GM12864 (cell line): ENCODE measurements around the gene SSX2IP.
A peak's percentile ranks its signal among the peaks of the same experiment; 100 is the strongest.
"Not testable (repeated sequence)": the region's sequence is repeated elsewhere in the genome, so short reads cannot be mapped to it uniquely, and the experiment has no call there.

ENCODE experiments used
- DNase-seq: peaks from one replicate; pipeline ENCODE4 v3.0.0-alpha.2; 2011; ENCODE audit warnings: low read depth
- H3K4me3 ChIP-seq: 2 replicates; pipeline ENCODE4 v1.5.1; 2011; ENCODE audit warnings: mild to moderate bottlenecking, low read depth, low read length, control low read depth
- TF ChIP-seq, protein P1 (sequence below): IDR thresholded peaks from 2 replicates; pipeline ENCODE4 v1.5.1; 2011; ENCODE audit warnings: low read depth, mild to moderate bottlenecking, moderate library complexity, low read length, control low read depth, inconsistent platforms; ENCODE audit errors: missing control alignments

Gene SSX2IP

DNA sequence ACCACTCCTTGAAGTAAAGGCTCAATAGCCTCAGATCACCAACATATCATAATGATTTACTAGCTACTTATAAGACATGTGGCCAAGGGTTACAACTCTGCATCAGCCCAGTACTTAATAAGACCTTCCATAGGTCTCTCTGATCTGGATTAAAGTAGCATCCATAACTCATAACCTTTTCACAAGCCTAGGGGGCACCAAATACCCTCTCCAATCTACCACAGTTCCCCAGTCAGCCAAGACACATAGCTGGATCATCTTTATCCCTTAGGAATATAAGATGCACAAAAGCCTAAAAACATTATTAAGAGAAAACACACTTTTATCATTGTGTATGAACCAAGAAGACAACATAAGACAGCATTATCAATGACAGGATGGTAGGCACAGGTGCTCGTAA, 22.1 kb downstream of the SSX2IP start:
- no peak for DNase-seq
- TF ChIP-seq, protein P1, sequence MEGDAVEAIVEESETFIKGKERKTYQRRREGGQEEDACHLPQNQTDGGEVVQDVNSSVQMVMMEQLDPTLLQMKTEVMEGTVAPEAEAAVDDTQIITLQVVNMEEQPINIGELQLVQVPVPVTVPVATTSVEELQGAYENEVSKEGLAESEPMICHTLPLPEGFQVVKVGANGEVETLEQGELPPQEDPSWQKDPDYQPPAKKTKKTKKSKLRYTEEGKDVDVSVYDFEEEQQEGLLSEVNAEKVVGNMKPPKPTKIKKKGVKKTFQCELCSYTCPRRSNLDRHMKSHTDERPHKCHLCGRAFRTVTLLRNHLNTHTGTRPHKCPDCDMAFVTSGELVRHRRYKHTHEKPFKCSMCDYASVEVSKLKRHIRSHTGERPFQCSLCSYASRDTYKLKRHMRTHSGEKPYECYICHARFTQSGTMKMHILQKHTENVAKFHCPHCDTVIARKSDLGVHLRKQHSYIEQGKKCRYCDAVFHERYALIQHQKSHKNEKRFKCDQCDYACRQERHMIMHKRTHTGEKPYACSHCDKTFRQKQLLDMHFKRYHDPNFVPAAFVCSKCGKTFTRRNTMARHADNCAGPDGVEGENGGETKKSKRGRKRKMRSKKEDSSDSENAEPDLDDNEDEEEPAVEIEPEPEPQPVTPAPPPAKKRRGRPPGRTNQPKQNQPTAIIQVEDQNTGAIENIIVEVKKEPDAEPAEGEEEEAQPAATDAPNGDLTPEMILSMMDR, result peak; percentile 18
- no peak overlapping the region for H3K4me3 ChIP-seq

- TF ChIP-seq, protein P1, result no peak
- H3K4me3 ChIP-seq, result no peak overlapping the region
- no peak for DNase-seq
Observed at GRCh38 chr1:84665703-84666317, 24.5 kb downstream of the SSX2IP start.

DNA sequence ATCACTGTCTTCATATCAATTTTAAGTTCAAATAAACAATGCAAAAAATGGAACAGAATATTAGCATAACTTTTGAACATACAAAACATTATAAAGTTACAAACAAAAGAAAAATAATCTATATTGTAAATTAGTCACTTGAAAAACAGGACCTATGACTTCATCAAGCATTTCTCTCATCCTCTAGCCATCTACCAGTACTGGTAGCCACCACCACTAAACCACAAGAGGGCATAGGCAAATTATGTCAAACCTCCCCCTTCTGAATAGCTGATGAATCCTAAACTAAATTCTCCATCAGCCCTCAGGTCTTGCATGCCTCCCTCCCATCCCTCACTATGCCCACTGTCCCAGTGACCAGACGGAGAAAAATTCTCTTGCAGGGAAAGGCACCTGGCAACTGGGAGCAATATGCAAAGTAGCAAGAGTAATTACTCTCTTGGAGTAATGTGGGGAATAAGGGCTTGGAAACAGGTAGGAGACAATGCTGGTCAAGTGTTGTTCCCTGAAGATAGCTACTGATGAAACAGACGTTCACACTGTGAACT, 37.1 kb downstream of the SSX2IP start:
- no peak overlapping the region for H3K4me3 ChIP-seq
- no peak for DNase-seq

GRCh38 chr1:84644472-84644871, 45.8 kb downstream of the SSX2IP start:
- DNase-seq, result no peak
- TF ChIP-seq, protein P1, result no peak
- H3K4me3 ChIP-seq, result no peak overlapping the region

More for the DNA sequence above, 37.1 kb downstream of the SSX2IP start:
- TF ChIP-seq, protein P1, result no peak

DNA sequence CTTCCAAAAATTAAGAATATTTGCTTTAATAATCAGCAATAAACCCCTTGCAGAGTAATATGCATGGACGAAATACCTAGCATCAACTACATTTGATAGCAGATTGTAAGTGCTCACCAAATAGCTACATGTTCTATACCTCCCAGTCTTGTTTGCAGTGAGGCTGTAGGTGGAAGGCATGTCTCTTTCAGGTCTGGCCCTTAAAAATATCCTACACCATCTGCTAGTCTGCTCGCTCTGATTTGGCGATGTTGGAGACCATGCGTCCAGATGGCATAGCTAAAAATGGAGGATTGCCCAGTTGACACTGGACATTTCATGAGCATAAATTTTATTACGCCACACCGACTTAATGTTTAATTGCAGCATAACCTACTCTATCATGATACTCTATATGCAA, 47.1 kb downstream of the SSX2IP start:
- TF ChIP-seq, protein P1, result no peak
- DNase-seq, result no peak
- no peak overlapping the region for H3K4me3 ChIP-seq

DNA sequence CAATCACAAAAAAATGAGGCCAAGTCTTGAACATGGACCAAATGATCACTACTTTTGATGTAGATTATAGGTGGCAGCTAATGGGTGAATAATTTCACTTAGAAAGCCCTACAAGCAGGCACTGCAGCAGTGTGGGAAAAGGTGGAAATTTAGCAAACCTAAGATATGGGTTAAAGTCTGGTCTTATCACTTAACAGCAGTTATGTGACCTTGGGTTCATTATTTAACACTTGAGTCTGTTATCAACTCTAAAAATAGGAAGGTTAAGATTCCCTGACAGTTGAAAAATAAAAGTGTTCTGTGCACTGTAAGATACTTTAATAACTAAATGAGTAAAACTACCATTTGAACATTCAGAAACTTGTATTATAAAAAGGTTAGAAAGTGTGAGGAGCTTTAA, 47.5 kb downstream of the SSX2IP start:
- TF ChIP-seq, protein P1, result no peak
- no peak for DNase-seq
- H3K4me3 ChIP-seq, result no peak overlapping the region

DNA sequence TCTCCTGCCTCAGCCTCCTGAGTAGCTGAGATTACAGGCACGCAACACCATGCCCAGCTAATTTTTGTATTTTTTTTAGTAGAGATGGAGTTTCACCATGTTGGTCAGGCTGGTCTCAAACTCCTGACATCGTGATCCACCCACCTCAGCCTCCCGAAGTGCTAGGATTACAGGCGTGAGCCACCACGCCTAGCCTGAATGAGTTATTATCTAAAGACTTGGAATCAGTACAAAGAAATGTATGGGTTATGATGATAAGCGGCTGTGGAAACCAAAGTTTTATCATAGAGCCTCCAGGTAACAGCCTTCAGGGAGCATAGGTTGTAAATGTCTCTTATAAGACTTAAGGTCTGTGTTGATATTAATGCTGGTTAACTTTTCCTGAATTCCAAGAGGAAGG, 50.5 kb downstream of the SSX2IP start:
- DNase-seq, H3K4me3 ChIP-seq: not testable (repeated sequence)
